GM12878 (cell line): Measurements from ENCODE around the gene MST1. TPM values are rescaled to one million over a fixed set of nuclear protein-coding genes. Genes with fewer than 3 reads are reported as not detected.

ENCODE experiments used
- ATAC-seq: fragments of 200-7000 bp; cut with Tn5 transposase; 3 replicates; pipeline ENCODE4 v1.9.1; 2020; ENCODE audit warnings: mild to moderate bottlenecking, moderate library complexity
- BruUV-seq: library from RNA; stranded (reverse); fragments of 400-500 nt; replicated peaks from 2 replicates; lab custom pipeline; 2021; lab: Mats Ljungman, UMichigan
- CTCF ChIA-PET: fragments of 300-600 bp; sonication (Branson Sonifier 250); formaldehyde crosslinking; extraction: SDS; loops from one replicate; lab custom pipeline; 2021; ENCODE audit warnings: inconsistent platforms; lab: Yijun Ruan, JAX
- POLR2A ChIA-PET: fragments of 350-600 bp; formaldehyde crosslinking; extraction: SDS; loops from one replicate; lab custom pipeline; 2021; ENCODE audit warnings: inconsistent platforms; lab: Charles Lee
- RAD21 ChIA-PET: fragments of 300-600 bp; sonication (Branson Sonifier 250); formaldehyde crosslinking; loops from one replicate; lab custom pipeline; 2023; ENCODE audit warnings: antibody characterized with exemption; ENCODE audit not compliant: unreplicated experiment; lab: Charles Lee
- SMC1A ChIA-PET: fragments of 300-600 bp; sonication (Branson Sonifier 250); formaldehyde crosslinking; loops from one replicate; lab custom pipeline; 2023; ENCODE audit not compliant: unreplicated experiment, uncharacterized antibody; lab: Charles Lee
- DNase-seq: peaks from one replicate; pipeline ENCODE4 v3.0.0-alpha.2; 2011; ENCODE audit warnings: low read depth, low spot score
- FAIRE-seq: peaks from 3 replicates; lab custom pipeline; 2011; peaks lifted over from hg19 to GRCh38; lab: Jason Lieb, UNC
- H2AFZ ChIP-seq: 2 replicates; pipeline ENCODE4 v1.6.0; 2011; ENCODE audit warnings: low read depth, low read length, control low read depth; ENCODE audit not compliant: control insufficient read depth
- H3K27ac ChIP-seq: 2 replicates; pipeline ENCODE4 v1.5.1; 2011; ENCODE audit warnings: control low read depth; ENCODE audit not compliant: control insufficient read depth, insufficient read depth
- H3K27me3 ChIP-seq, 2 experiments: replicated peaks in 1 of 2; 2 replicates each; pipeline versions ENCODE4 v1.6.0 to v1.6.1; 2011; ENCODE audit warnings: low read length in 1 of 2; ENCODE audit not compliant: control insufficient read depth in 2 of 2, insufficient read depth in 2 of 2
- H3K36me3 ChIP-seq, 2 experiments: 2 replicates each; pipeline ENCODE4 v1.5.1; 2011; ENCODE audit warnings: low read length in 1 of 2; ENCODE audit not compliant: control insufficient read depth in 2 of 2, insufficient read depth in 2 of 2
- H3K4me1 ChIP-seq: 2 replicates; pipeline ENCODE4 v1.6.1; 2011; ENCODE audit warnings: mild to moderate bottlenecking, low read length, moderate library complexity, mixed read lengths; ENCODE audit not compliant: control insufficient read depth, insufficient read depth
- H3K4me2 ChIP-seq: 2 replicates; pipeline ENCODE4 v1.6.0; 2011; ENCODE audit warnings: control low read depth; ENCODE audit not compliant: control insufficient read depth, insufficient read depth
- H3K4me3 ChIP-seq: fragments of 200-600 bp; sonication (generic); 2 replicates; pipeline ENCODE4 v1.5.1; 2016
- H3K79me2 ChIP-seq: 2 replicates; pipeline ENCODE4 v1.6.0; 2011; ENCODE audit warnings: low read length; ENCODE audit not compliant: control insufficient read depth, insufficient read depth
- H3K9ac ChIP-seq: 2 replicates; pipeline ENCODE4 v1.8.0; 2011; ENCODE audit warnings: low read length, control low read depth, mixed read lengths; ENCODE audit not compliant: control insufficient read depth, insufficient read depth
- H3K9me3 ChIP-seq: replicated peaks from 3 replicates; pipeline ENCODE4 v1.5.1; 2011; ENCODE audit warnings: mild to moderate bottlenecking, low read length; ENCODE audit not compliant: control insufficient read depth, insufficient read depth
- H4K20me1 ChIP-seq: 2 replicates; pipeline ENCODE4 v1.6.0; 2011; ENCODE audit not compliant: control insufficient read depth, insufficient read depth
- BHLHE40 ChIP-seq, 2 experiments: fragments of 450-650 bp in 1 of 2; IDR thresholded peaks; 2 replicates each; pipeline ENCODE4 v1.6.1; 2011 to 2017; ENCODE audit warnings: low read depth in 2 of 2, borderline replicate concordance in 1 of 2, improper control_type of control experiment in 1 of 2, low read length in 1 of 2, mild to moderate bottlenecking in 1 of 2
- EED ChIP-seq: sonication (generic); IDR thresholded peaks from 2 replicates; pipeline ENCODE4 v1.6.1; 2016; ENCODE audit warnings: antibody characterized with exemption, low read depth
- EGR1 ChIP-seq, 2 experiments: IDR thresholded peaks; 1 replicate in 1 of 2; 2 replicates in 1 of 2; pipeline ENCODE4 v1.6.1; 2011 to 2012; ENCODE audit warnings: low read depth in 2 of 2, low read length in 2 of 2, borderline replicate concordance in 1 of 2, mild to moderate bottlenecking in 1 of 2, moderate library complexity in 1 of 2
- GATAD2B ChIP-seq: fragments of 450-650 bp; conservative IDR thresholded peaks from 2 replicates; pipeline ENCODE4 v1.6.1; 2017; ENCODE audit warnings: low read depth, mild to moderate bottlenecking, moderate library complexity
- RUNX3 ChIP-seq: IDR thresholded peaks from 2 replicates; pipeline ENCODE4 v1.6.1; 2012; ENCODE audit warnings: low read length, inconsistent platforms
- SIX5 ChIP-seq: IDR thresholded peaks from 2 replicates; pipeline ENCODE4 v1.6.1; 2011; ENCODE audit warnings: mild to moderate bottlenecking, low read depth, low read length, moderate library complexity; ENCODE audit not compliant: severe bottlenecking
- ZBTB11 ChIP-seq: fragments of 450-650 bp; formaldehyde crosslinking; IDR thresholded peaks from 2 replicates; pipeline ENCODE4 v1.5.0; 2022; ENCODE audit warnings: mild to moderate bottlenecking, missing genetic modification characterization
- ZNF24 ChIP-seq: fragments of 450-650 bp; IDR thresholded peaks from 2 replicates; pipeline ENCODE4 v1.6.1; 2017; ENCODE audit warnings: antibody characterized with exemption, mild to moderate bottlenecking
- WGBS: methylation state at CpG from one replicate; pipeline ENCODE4 v1.1.6; 2016; ENCODE audit warnings: low lambda C conversion rate; ENCODE audit not compliant: insufficient replicate concordance, insufficient coverage; ENCODE audit errors: missing lambda C conversion rate; 5-methylcytosine and 5-hydroxymethylcytosine counted together
- in situ Hi-C: fragments of 300-500 bp; cut with MboI; formaldehyde crosslinking; loops from 9 replicates; pipeline ENCODE4 v1.14.3; 2018; ENCODE audit warnings: mixed read lengths
- intact Hi-C: fragments of 100-400 bp; cut with micrococcal nuclease; formaldehyde crosslinking; loops from one replicate; pipeline ENCODE4 v1.14.2; 2022; ENCODE audit not compliant: unreplicated experiment
- polyA plus RNA-seq, 11 experiments: library from polyadenylated mRNA; depleted of rRNA in 4 of 11; unstranded in 6 of 11; stranded (reverse) in 5 of 11; fragments of >200 nt; fragmentation: Nextera tagmentation in 4 of 11; fragmentation: Illumina TruSeq in 1 of 11; extraction: Ambion mirVana in 4 of 11; extraction: Trizol in 1 of 11; gene quantifications; 1 replicate in 1 of 11; 2 replicates in 10 of 11; pipeline versions ENCODE4 v1.2.1 to v1.2.3, GENCODE V29; 2011 to 2016; ENCODE audit warnings: inconsistent platforms in 2 of 11, missing spikeins in 2 of 11, low read depth in 1 of 11
- total RNA-seq, 4 experiments: library from RNA; depleted of rRNA in 3 of 4; stranded (reverse); fragments of >200 nt in 3 of 4; fragmentation: Illumina TruSeq in 1 of 4; extraction: Trizol in 1 of 4; gene quantifications; 2 replicates each; pipeline versions ENCODE4 v1.2.1 to v1.2.3, GENCODE V29; 2013 to 2021

The MST1 gene
- total and polyA plus RNA-seq, 10 of the 15 experiments (the other 5 are each of a cell fraction or from before 2014, with no cell fraction given), result 1.2 to 25.5 (median 4.1) TPM

DNA sequence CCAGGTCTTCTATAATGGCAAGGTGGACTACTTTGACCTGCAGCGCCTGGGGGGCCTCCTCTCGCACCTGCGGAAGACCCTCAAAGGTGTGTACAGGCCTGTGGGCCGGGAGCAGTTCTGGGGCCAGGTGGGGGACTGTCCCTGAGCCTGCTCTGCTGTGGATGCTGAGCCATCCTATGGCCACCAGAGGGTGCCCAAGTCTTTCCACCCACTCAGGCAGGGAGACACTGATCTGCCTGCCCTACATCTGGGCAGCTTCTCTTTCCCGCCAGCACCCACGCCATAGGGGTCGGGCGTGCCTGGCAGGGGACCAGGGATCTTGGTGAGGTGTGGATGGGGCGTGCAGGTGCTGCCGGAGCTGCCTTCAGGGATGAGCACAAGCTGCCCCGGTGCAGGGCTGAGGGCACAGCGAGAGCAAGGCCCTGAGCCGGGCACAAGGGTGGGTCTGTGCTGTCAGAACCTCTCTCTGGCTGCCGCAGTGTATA, 14.2 kb upstream of the MST1 start (continued):
- TF ChIP-seq EGR1 (IDR thresholded peaks at IDR 0.05; ENCODE audit: borderline replicate concordance in 1 of 2, low read depth in 2 of 2, low read length in 2 of 2) (peak in 1 of 2 experiments; percentile 63; a peak in 2 of 3 replicates), GATAD2B (no peak)

GRCh38 chr3:49702672-49703071, 13.4 kb upstream of the MST1 start:
- FAIRE-seq (no peak), ATAC-seq (no peak), DNase-seq (no peak)
- no peaks in the 10 kb centered on the region for H4K20me1 ChIP-seq
- no peak overlapping the region for H2AFZ ChIP-seq
- H3K4me2 ChIP-seq, result no peak overlapping the region
- no peak for TF ChIP-seq ZNF24
- TF ChIP-seq SIX5, result no peak
- no peak for TF ChIP-seq RUNX3
- no peak for TF ChIP-seq ZBTB11 (CRISPR knock-in tag)
- TF ChIP-seq BHLHE40 (IDR thresholded peaks at IDR 0.05; ENCODE audit: borderline replicate concordance in 1 of 2, low read depth in 2 of 2, low read length in 1 of 2), result no peak
- TF ChIP-seq EED, result no peak
- WGBS, result 79% methylated on average over 11 of the region's 11 CpGs
- no peaks in the 10 kb centered on the region for H3K27me3 ChIP-seq
- H3K4me3 ChIP-seq, result no peak overlapping the region
- ChIA-PET CTCF (interaction anchor here (0.6 to 4.6 kb wide), 4 partner anchors 10 to 379 kb away, joined by 3 to 19 read pairs (median 4); no protein-coding TSS in a partner anchor), POLR2A (no interaction called here), SMC1A (no interaction called here), RAD21 (no interaction called here)
- peaks cover 0 to 8% of the 10 kb centered on the region in 2 experiments; a peak in 3 of 4 replicates for H3K36me3 ChIP-seq
- H3K79me2 ChIP-seq, result no peaks in the 10 kb centered on the region
- no peak overlapping the region for H3K27ac ChIP-seq
- in situ Hi-C loops (no loop called here), intact Hi-C loops (loop anchor here (1.0 kb wide), 2 partner anchors 137 to 204 kb away; no protein-coding TSS in a partner anchor)
- H3K9ac ChIP-seq, result no peak overlapping the region
- no peaks in the 10 kb centered on the region for H3K9me3 ChIP-seq
- H3K4me1 ChIP-seq, result no peaks in the 10 kb centered on the region
- BruUV-seq, result no TSS peak
